H1 (cell line): ENCODE data around the gene DGKZ. TPM values are rescaled to one million over a fixed set of nuclear protein-coding genes. Genes with fewer than 3 reads are reported as not detected.

Experiments
- CREB1 ChIP-seq: IDR thresholded peaks from 2 replicates; pipeline ENCODE4 v1.6.1; 2012; ENCODE audit warnings: inconsistent platforms
- EZH2 ChIP-seq: fragments of 200-600 bp; sonication (generic); IDR thresholded peaks from 2 replicates; pipeline ENCODE4 v1.7.1; 2012; ENCODE audit warnings: low read depth, mild to moderate bottlenecking, moderate library complexity, low read length, inconsistent platforms; ENCODE audit not compliant: severe bottlenecking
- PHF8 ChIP-seq: fragments of 200-600 bp; sonication (generic); conservative IDR thresholded peaks from 2 replicates; pipeline ENCODE4 v1.7.1; 2012; ENCODE audit warnings: low read depth, mild to moderate bottlenecking, inconsistent platforms, low read length, moderate library complexity
- RFX5 ChIP-seq: IDR thresholded peaks from 2 replicates; pipeline ENCODE4 v1.6.1; 2011; ENCODE audit warnings: low read depth, low read length, improper control_type of control experiment, borderline replicate concordance
- SRF ChIP-seq: IDR thresholded peaks from 2 replicates; pipeline ENCODE4 v1.6.1; 2011; ENCODE audit warnings: mild to moderate bottlenecking, low read depth, low read length, moderate library complexity
- polyA plus RNA-seq, 7 experiments: library from polyadenylated mRNA; depleted of rRNA in 3 of 7; stranded (reverse) in 5 of 7; unstranded in 2 of 7; fragments of >200 nt in 5 of 7; fragments of 200-250 nt in 2 of 7; gene quantifications; 1 replicate in 5 of 7; 2 replicates in 1 of 7; 4 replicates in 1 of 7; pipeline versions ENCODE4 v1.2.1 to v1.2.3, GENCODE V29; 2011 to 2013; ENCODE audit warnings: missing spikeins in 2 of 7, mixed read lengths in 2 of 7
- total RNA-seq: library from RNA; stranded (reverse); fragmentation: NEBNext Ultra II Directional; extraction: Animal tissue kit (Norgen Biotek cat#: 25700); gene quantifications from 2 replicates; pipeline ENCODE4 v1.2.1, GENCODE V29; 2021
- TF ChIP-seq, protein P1 (sequence below), 3 experiments: IDR thresholded peaks; 1 replicate in 2 of 3; 2 replicates in 1 of 3; pipeline versions ENCODE4 v1.5.1 to v1.6.1; 2011; ENCODE audit warnings: low read length in 3 of 3, mild to moderate bottlenecking in 3 of 3, inconsistent platforms in 2 of 3, low read depth in 1 of 3, moderate library complexity in 1 of 3; ENCODE audit not compliant: insufficient read depth in 1 of 3; ENCODE audit errors: control extremely low read depth in 1 of 3
- TF ChIP-seq, protein P2 (sequence below): fragments of 300-600 bp; sonication (generic); IDR thresholded peaks from 2 replicates; pipeline ENCODE4 v1.7.1; 2012; ENCODE audit warnings: low read length, moderate library complexity, mild to moderate bottlenecking, inconsistent platforms; ENCODE audit not compliant: insufficient replicate concordance

The DGKZ gene
- total and polyA plus RNA-seq, 2 of the 8 experiments (the other 6 are each of a cell fraction or from before 2014, with no cell fraction given) = 84.4 to 184 TPM

DNA sequence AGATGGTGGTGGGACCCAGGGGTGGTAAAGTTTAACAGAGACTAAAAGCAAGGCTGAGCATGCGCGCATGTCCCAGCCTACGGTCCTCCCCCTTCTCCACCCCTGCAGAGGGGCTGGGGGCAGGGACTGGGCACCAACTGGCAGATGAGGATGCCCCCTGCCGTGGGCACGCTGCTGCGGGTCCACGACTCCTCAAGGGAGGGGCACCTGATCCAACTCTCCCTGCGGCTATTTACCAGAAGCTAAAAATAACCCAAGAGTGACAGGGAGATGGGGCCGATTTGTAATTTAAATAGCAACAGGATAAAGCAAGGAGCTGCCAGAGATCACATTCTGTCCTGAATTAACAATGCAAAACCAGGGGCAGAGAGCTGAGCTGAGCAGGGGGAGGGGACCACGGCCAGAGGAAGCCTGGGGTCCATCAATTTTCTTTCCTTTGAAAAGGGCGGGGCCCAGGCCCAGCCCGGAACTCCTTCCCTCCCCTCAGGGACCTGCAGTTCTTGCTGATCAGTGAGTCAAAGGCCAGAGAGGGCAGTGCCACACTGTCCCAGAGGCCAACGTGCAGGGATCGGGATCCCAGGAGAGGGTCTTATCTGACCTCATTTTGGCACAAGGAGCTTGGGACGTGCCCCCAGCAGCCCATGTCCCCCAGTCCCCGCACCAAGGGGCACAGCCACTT is 8.1 kb upstream of the DGKZ start (continued):
- TF ChIP-seq, protein P1, sequence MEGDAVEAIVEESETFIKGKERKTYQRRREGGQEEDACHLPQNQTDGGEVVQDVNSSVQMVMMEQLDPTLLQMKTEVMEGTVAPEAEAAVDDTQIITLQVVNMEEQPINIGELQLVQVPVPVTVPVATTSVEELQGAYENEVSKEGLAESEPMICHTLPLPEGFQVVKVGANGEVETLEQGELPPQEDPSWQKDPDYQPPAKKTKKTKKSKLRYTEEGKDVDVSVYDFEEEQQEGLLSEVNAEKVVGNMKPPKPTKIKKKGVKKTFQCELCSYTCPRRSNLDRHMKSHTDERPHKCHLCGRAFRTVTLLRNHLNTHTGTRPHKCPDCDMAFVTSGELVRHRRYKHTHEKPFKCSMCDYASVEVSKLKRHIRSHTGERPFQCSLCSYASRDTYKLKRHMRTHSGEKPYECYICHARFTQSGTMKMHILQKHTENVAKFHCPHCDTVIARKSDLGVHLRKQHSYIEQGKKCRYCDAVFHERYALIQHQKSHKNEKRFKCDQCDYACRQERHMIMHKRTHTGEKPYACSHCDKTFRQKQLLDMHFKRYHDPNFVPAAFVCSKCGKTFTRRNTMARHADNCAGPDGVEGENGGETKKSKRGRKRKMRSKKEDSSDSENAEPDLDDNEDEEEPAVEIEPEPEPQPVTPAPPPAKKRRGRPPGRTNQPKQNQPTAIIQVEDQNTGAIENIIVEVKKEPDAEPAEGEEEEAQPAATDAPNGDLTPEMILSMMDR (IDR thresholded peaks at IDR 0.05; ENCODE audit: control extremely low read depth in 1 of 3, insufficient read depth in 1 of 3, low read depth in 1 of 3, low read length in 3 of 3) = peak in 1 of 3 experiments; percentile 3; a peak in 1 of 4 replicates
- TF ChIP-seq EZH2 (no peak), RFX5 (no peak), CREB1 (peak; percentile 44; the same call in 1 of the 2 replicates), PHF8 (no peak), SRF (no peak)
- TF ChIP-seq, protein P2, sequence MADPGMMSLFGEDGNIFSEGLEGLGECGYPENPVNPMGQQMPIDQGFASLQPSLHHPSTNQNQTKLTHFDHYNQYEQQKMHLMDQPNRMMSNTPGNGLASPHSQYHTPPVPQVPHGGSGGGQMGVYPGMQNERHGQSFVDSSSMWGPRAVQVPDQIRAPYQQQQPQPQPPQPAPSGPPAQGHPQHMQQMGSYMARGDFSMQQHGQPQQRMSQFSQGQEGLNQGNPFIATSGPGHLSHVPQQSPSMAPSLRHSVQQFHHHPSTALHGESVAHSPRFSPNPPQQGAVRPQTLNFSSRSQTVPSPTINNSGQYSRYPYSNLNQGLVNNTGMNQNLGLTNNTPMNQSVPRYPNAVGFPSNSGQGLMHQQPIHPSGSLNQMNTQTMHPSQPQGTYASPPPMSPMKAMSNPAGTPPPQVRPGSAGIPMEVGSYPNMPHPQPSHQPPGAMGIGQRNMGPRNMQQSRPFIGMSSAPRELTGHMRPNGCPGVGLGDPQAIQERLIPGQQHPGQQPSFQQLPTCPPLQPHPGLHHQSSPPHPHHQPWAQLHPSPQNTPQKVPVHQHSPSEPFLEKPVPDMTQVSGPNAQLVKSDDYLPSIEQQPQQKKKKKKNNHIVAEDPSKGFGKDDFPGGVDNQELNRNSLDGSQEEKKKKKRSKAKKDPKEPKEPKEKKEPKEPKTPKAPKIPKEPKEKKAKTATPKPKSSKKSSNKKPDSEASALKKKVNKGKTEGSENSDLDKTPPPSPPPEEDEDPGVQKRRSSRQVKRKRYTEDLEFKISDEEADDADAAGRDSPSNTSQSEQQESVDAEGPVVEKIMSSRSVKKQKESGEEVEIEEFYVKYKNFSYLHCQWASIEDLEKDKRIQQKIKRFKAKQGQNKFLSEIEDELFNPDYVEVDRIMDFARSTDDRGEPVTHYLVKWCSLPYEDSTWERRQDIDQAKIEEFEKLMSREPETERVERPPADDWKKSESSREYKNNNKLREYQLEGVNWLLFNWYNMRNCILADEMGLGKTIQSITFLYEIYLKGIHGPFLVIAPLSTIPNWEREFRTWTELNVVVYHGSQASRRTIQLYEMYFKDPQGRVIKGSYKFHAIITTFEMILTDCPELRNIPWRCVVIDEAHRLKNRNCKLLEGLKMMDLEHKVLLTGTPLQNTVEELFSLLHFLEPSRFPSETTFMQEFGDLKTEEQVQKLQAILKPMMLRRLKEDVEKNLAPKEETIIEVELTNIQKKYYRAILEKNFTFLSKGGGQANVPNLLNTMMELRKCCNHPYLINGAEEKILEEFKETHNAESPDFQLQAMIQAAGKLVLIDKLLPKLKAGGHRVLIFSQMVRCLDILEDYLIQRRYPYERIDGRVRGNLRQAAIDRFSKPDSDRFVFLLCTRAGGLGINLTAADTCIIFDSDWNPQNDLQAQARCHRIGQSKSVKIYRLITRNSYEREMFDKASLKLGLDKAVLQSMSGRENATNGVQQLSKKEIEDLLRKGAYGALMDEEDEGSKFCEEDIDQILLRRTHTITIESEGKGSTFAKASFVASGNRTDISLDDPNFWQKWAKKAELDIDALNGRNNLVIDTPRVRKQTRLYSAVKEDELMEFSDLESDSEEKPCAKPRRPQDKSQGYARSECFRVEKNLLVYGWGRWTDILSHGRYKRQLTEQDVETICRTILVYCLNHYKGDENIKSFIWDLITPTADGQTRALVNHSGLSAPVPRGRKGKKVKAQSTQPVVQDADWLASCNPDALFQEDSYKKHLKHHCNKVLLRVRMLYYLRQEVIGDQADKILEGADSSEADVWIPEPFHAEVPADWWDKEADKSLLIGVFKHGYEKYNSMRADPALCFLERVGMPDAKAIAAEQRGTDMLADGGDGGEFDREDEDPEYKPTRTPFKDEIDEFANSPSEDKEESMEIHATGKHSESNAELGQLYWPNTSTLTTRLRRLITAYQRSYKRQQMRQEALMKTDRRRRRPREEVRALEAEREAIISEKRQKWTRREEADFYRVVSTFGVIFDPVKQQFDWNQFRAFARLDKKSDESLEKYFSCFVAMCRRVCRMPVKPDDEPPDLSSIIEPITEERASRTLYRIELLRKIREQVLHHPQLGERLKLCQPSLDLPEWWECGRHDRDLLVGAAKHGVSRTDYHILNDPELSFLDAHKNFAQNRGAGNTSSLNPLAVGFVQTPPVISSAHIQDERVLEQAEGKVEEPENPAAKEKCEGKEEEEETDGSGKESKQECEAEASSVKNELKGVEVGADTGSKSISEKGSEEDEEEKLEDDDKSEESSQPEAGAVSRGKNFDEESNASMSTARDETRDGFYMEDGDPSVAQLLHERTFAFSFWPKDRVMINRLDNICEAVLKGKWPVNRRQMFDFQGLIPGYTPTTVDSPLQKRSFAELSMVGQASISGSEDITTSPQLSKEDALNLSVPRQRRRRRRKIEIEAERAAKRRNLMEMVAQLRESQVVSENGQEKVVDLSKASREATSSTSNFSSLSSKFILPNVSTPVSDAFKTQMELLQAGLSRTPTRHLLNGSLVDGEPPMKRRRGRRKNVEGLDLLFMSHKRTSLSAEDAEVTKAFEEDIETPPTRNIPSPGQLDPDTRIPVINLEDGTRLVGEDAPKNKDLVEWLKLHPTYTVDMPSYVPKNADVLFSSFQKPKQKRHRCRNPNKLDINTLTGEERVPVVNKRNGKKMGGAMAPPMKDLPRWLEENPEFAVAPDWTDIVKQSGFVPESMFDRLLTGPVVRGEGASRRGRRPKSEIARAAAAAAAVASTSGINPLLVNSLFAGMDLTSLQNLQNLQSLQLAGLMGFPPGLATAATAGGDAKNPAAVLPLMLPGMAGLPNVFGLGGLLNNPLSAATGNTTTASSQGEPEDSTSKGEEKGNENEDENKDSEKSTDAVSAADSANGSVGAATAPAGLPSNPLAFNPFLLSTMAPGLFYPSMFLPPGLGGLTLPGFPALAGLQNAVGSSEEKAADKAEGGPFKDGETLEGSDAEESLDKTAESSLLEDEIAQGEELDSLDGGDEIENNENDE = peak; percentile 82
